SU-DHL-6 (cell line): Measurements from ENCODE around the gene BRMS1L.

Experiments
- CTCF ChIP-seq: fragments of 200-600 bp; sonication (generic); IDR thresholded peaks from one replicate; pipeline ENCODE4 v1.5.1; 2017; ENCODE audit warnings: antibody characterized with exemption, mild to moderate bottlenecking, low read length, moderate library complexity; ENCODE audit not compliant: insufficient read depth, poor library complexity, severe bottlenecking
- EZH2phosphoT487 ChIP-seq: fragments of 200-600 bp; sonication (generic), shearing (Covaris generic); conservative IDR thresholded peaks from 2 replicates; pipeline ENCODE4 v1.6.1; 2018; ENCODE audit warnings: mild to moderate bottlenecking, antibody characterized with exemption, low read length, moderate library complexity, mixed read lengths

GRCh38 chr14:35809597-35809996 is 16.5 kb upstream of the BRMS1L start:
- TF ChIP-seq CTCF (no peak), EZH2phosphoT487 (no peak)
